ENCODE measurements around the gene PLPPR1.

DNA sequence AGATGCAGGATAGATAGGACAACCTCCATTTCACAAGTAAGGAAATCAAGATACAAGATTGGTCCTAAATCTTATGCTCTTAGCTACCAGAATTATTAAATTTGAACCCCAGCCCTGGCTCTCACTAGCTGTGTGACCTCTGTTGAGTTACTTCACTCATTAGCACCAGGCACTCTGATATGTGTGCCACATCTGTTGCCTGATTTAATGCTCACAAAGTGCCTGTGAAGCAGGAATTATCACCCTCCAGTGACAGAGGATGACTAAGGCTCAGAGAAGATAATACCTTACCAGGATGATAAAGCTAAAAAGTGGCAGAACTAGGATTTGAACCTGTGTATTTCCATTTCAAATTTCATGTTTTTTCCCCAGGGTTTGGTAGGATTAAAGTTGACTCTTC lies 110.0 kb downstream of the PLPPR1 start:
- TF ChIP-seq, protein P1, sequence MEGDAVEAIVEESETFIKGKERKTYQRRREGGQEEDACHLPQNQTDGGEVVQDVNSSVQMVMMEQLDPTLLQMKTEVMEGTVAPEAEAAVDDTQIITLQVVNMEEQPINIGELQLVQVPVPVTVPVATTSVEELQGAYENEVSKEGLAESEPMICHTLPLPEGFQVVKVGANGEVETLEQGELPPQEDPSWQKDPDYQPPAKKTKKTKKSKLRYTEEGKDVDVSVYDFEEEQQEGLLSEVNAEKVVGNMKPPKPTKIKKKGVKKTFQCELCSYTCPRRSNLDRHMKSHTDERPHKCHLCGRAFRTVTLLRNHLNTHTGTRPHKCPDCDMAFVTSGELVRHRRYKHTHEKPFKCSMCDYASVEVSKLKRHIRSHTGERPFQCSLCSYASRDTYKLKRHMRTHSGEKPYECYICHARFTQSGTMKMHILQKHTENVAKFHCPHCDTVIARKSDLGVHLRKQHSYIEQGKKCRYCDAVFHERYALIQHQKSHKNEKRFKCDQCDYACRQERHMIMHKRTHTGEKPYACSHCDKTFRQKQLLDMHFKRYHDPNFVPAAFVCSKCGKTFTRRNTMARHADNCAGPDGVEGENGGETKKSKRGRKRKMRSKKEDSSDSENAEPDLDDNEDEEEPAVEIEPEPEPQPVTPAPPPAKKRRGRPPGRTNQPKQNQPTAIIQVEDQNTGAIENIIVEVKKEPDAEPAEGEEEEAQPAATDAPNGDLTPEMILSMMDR (conservative IDR thresholded peaks at IDR 0.05; ENCODE audit: low read length): no peak
- TF ChIP-seq EZH2phosphoT487 (IDR thresholded peaks at IDR 0.05; ENCODE audit: borderline replicate concordance): no peak

Measured in Loucy (cell line).